Gastrocnemius medialis (tissue), 4 donors: ENCODE results near the gene ETS2.

ENCODE experiments used
- POLR2A ChIP-seq, 2 donors: fragments of 450-650 bp; IDR thresholded peaks; one replicate each; pipeline ENCODE4 v1.6.1; 2017; ENCODE audit warnings: antibody characterized with exemption in 2 of 2, mild to moderate bottlenecking in 2 of 2, moderate library complexity in 2 of 2
- TF ChIP-seq, protein P1 (sequence below), 5 experiments: fragments of 450-650 bp in 3 of 5; fragments of 200-600 bp in 2 of 5; sonication (generic) in 2 of 5; IDR thresholded peaks in 4 of 5; conservative IDR thresholded peaks in 1 of 5; 1 replicate in 4 of 5; 2 replicates in 1 of 5; pipeline ENCODE4 v1.5.1; 2016 to 2019; ENCODE audit warnings: antibody characterized with exemption in 5 of 5, mild to moderate bottlenecking in 3 of 5, moderate library complexity in 3 of 5

DNA sequence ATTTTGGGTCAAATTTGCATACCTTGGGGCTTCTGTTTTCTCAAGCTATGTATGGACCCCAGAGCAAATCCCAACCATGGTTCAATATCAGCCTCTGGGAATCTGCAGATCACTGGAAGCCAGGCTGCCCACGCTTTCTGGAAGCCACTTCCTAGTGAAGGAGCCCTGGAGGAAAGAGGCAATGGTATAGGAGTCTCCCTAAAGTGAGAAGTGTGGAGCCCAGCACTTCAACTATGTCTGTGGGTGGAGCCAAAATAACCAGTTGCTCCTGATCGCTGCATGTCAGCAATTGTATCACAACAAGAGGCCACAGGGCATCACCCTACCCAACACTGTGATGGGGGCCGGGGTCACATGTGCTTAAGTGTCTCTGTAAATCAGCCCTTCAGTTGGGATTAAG lies 26.9 kb downstream of the ETS2 start:
- TF ChIP-seq, protein P1, sequence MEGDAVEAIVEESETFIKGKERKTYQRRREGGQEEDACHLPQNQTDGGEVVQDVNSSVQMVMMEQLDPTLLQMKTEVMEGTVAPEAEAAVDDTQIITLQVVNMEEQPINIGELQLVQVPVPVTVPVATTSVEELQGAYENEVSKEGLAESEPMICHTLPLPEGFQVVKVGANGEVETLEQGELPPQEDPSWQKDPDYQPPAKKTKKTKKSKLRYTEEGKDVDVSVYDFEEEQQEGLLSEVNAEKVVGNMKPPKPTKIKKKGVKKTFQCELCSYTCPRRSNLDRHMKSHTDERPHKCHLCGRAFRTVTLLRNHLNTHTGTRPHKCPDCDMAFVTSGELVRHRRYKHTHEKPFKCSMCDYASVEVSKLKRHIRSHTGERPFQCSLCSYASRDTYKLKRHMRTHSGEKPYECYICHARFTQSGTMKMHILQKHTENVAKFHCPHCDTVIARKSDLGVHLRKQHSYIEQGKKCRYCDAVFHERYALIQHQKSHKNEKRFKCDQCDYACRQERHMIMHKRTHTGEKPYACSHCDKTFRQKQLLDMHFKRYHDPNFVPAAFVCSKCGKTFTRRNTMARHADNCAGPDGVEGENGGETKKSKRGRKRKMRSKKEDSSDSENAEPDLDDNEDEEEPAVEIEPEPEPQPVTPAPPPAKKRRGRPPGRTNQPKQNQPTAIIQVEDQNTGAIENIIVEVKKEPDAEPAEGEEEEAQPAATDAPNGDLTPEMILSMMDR (IDR thresholded peaks at IDR 0.05 in 4 of 5, conservative IDR thresholded peaks at IDR 0.05 in 1 of 5): no peak
- no peak for TF ChIP-seq POLR2A (IDR thresholded peaks at IDR 0.05)
